GM18907 (cell line): ENCODE measurements around the gene CTSC.
"Not testable (repeated sequence)": the region's sequence is repeated elsewhere in the genome, so short reads cannot be mapped to it uniquely, and the experiment has no call there.

ENCODE experiments used
- ATAC-seq: cut with Tn5 transposase; IDR thresholded peaks from one replicate; pipeline ENCODE4 v1.9.1; 2021; ENCODE audit warnings: mild to moderate bottlenecking, moderate library complexity; ENCODE audit not compliant: unreplicated experiment

Gene CTSC

GRCh38 chr11:88284336-88285050 lies 53.0 kb downstream of the CTSC start:
- ATAC-seq, result no peak

GRCh38 chr11:88282747-88283515 lies 54.6 kb downstream of the CTSC start:
- no peak for ATAC-seq

DNA sequence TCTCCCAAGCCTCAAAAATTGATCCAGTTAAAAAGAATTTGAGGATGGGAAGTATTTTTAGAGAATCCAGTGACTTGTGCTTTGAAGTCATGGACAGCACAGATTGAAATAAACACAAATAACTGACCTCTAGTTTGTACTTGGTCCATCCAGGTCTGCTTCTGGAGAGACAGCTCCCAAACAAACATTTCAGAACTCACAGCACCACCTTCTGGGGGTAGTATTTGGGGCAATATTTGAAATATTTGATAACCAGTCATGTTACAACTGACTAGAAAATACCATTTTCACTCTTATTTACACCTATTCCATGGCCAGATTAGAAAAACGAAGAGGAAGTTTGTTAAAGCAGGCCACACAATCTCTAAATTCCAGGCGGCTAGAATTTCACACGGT lies 56.2 kb downstream of the CTSC start:
- ATAC-seq, result no peak

GRCh38 chr11:88280673-88281316 lies 56.7 kb downstream of the CTSC start:
- no peak for ATAC-seq

DNA sequence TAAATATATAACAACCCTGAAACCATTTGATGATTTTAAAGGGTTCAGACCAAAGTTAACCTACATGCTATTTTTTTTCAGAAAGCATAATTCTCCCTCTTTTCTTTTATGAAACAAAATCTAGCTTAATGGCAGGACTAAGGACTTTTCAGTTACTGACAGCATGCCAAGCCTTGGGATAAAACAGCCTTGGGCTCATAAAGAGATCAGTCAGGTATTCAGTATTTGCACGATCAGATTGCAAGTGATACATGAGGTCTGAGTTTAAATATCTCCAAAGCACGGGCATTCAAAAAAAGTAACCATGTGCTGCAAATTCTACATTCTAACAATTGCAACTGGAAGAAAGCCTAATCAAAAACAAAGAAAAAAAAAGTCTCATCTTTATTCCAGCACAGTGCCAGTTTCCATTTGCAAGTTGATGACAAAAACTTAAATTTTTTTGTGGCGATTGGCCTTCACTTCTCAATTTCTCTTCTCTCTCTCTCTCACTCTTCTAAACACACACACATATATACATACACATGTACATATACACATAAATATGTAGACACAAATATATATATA lies 60.1 kb downstream of the CTSC start:
- no peak for ATAC-seq

GRCh38 chr11:88275636-88276035 lies 61.9 kb downstream of the CTSC start:
- ATAC-seq, result no peak

- peak; percentile 76 for ATAC-seq
Measured at GRCh38 chr11:88266919-88267318, 70.6 kb downstream of the CTSC start.

DNA sequence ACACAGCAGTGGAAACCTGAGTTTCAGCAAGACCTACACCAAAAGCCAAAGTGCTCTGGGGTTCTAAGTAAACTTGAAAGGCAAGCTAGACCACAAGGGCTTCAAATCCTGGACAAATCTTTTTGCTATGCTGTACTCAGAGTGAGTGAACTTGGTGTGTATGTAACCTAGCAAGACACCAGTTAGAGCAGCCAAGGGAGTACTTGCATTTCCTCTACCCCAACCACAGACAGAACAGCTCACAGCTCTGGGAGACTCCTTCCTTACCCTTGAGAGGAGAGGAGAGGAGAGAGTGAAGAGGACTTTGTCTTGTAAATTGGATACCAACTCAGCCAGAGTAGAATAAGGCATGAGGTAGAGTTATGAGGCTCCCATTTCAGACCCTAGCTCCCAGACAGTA lies 71.4 kb downstream of the CTSC start:
- no peak for ATAC-seq

- ATAC-seq, result no peak
Measured at GRCh38 chr11:88259431-88259830, 78.1 kb downstream of the CTSC start.

DNA sequence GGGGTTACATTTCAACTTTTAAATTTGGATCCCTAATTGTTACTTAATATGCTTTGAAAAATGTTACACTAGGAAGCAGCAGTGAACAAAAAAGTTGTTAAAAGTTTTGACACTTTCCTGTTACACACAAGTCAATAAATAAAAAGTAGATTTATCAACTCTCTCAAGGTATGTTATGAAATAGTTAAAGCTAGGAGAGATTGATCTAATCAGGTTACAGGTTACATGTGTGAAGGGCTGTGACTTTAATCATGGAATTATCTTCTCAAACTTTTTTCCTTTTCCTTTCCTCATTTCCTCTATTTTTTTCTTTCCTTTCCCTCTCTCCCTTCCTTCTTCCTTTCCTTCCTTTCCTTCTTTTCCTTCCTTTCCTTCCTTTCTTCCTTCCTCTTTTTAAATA lies 85.3 kb downstream of the CTSC start:
- ATAC-seq, result no peak

GRCh38 chr11:88250566-88251242 lies 86.8 kb downstream of the CTSC start:
- ATAC-seq, result no peak

DNA sequence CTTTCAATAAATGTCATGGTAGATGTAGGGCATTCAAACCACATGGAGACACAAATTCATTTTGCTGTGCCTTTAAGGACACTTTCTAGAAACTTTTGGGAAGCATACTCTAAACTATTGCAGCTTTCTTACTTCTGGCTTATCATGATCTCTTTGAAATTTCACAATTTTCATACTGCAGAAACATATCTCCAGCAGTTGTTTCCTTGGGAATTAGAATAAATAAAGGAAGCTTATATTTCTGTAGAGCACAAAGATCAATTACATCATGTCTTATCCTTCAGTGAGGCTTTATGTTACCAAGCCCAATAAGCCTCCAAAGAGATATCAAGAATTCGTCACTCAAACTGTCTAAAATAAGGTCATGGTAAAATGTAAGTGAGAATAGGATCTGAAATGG lies 87.8 kb downstream of the CTSC start:
- no peak for ATAC-seq

GRCh38 chr11:88246696-88247095 lies 90.8 kb downstream of the CTSC start:
- ATAC-seq, result no peak

DNA sequence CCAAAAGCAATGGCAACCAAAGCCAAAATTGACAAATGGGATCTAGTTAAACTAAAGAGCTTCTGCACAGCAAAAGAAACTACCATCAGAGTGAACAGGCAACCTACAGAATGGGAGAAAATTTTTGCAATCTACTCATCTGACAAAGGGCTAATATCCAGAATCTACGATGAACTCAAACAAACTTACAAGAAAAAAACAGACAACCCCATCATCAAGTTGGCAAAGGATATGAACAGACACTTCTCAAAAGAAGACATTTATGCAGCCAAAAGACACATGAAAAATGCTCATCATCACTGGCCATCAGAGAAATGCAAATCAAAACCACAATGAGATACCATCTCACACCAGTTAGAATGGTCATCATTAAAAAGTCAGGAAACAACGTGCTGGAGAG lies 92.0 kb downstream of the CTSC start:
- not testable (repeated sequence) for ATAC-seq
